Kidney (tissue), 14 donors: ENCODE measurements around the gene LHB. TPM values are rescaled to one million over a fixed set of nuclear protein-coding genes. Genes with fewer than 3 reads are reported as not detected.

Source experiments
- DNase-seq, 5 donors: peaks; one replicate each; pipeline ENCODE4 v3.0.0-alpha.2; 2013 to 2020
- FAIRE-seq: peaks from 2 replicates; lab custom pipeline; 2012; peaks lifted over from hg19 to GRCh38; lab: Jason Lieb, UNC
- H3K27ac ChIP-seq, 2 donors: one replicate each; pipeline ENCODE4 v1.7.0; 2013; ENCODE audit warnings: low read depth in 2 of 2, low read length in 2 of 2, inconsistent platforms in 1 of 2
- H3K27me3 ChIP-seq: one replicate; pipeline ENCODE4 v1.7.1; 2013; ENCODE audit warnings: low read length, inconsistent platforms; ENCODE audit not compliant: control insufficient read depth, insufficient read depth
- H3K36me3 ChIP-seq, 3 donors: one replicate each; pipeline versions ENCODE4 v1.7.0 to v1.7.1; 2013; ENCODE audit warnings: low read length in 3 of 3, control low read depth in 1 of 3, inconsistent platforms in 1 of 3; ENCODE audit not compliant: insufficient read depth in 3 of 3, control insufficient read depth in 2 of 3
- H3K4me1 ChIP-seq, 3 donors: one replicate each; pipeline versions ENCODE4 v1.7.0 to v1.7.1; 2013; ENCODE audit warnings: low read length in 3 of 3, inconsistent platforms in 1 of 3, low read depth in 1 of 3; ENCODE audit not compliant: control insufficient read depth in 2 of 3, insufficient read depth in 2 of 3
- H3K4me3 ChIP-seq, 3 donors: one replicate each; pipeline versions ENCODE4 v1.7.0 to v1.8.1; 2013; ENCODE audit warnings: low read length in 3 of 3, control low read depth in 1 of 3, inconsistent platforms in 1 of 3
- H3K9ac ChIP-seq, 3 donors: one replicate each; pipeline versions ENCODE4 v1.7.0 to v1.7.1; 2013; ENCODE audit warnings: low read length in 3 of 3, control low read depth in 1 of 3, inconsistent platforms in 1 of 3
- H3K9me3 ChIP-seq, 3 donors: one replicate each; pipeline versions ENCODE4 v1.7.0 to v1.7.1; 2013; ENCODE audit warnings: low read length in 3 of 3, control low read depth in 1 of 3, inconsistent platforms in 1 of 3; ENCODE audit not compliant: control insufficient read depth in 2 of 3, insufficient read depth in 1 of 3
- intact Hi-C: fragments of 100-400 bp; cut with DNase I; formaldehyde crosslinking; loops from one replicate; pipeline ENCODE4 v1.11.1; 2022
- polyA plus RNA-seq: library from polyadenylated mRNA; stranded (reverse); fragments of 350-450 nt; fragmentation: Illumina TruSeq; extraction: RNeasy Lipid Tissue Mini Kit (QIAGEN cat#74804); gene quantifications from one replicate; pipeline ENCODE4 v1.2.3, GENCODE V29; 2014; ENCODE audit warnings: low read depth, low replicate concordance; ENCODE audit not compliant: insufficient read depth
- total RNA-seq: library from RNA; stranded (reverse); fragmentation: NEBNext Ultra II Directional; extraction: Animal tissue kit (Norgen Biotek cat#: 25700); gene quantifications from one replicate; pipeline ENCODE4 v1.2.1, GENCODE V29; 2021
- TF ChIP-seq, protein P1 (sequence below): IDR thresholded peaks from 3 replicates; pipeline ENCODE4 v1.5.1; 2012; ENCODE audit warnings: mild to moderate bottlenecking, moderate library complexity, borderline replicate concordance; ENCODE audit not compliant: insufficient read depth; ENCODE audit errors: extremely low read depth
- donor health status: control.
- donor health status: control.
- donor health status: control.
- donor health status: control.
- donor health status: control.
- donor health status: DM: yes; HTN: yes; CAD: no.
- donor health status: Normal renal cell carcinoma (clear cell type).

LHB gene
- total and polyA plus RNA-seq, 2 donors from 2014 or later = not detected

DNA sequence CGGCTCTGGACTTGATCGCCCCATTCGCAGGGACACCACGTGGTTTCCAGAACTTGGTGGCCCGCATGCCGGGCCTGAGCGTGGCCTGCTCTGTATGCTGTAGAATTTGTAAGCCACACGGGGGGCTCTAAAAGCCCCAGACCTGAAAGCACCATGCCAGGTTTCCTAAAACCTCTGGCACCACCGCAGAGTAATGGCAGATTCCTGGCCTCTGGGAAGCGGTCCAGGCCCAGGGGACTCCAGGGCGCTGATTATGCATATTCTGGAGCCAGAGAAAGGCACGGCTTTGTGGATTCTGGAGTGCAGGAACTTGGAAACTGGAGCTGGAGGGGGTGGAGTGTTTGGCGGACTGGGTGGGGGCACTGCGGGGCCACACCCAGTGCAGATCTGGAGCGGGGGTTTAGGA is 48.1 kb downstream of the LHB start:
- intact Hi-C loops = no loop called here
- DNase-seq (no peak), FAIRE-seq (no peak)
- H3K4me1 ChIP-seq = peaks cover 0 to 19% (median 15%) of the 10 kb centered on the region in 3 donors
- peaks cover 3 to 48% (median 5%) of the 10 kb centered on the region in 3 donors for H3K36me3 ChIP-seq
- no peak overlapping the region for H3K9ac ChIP-seq
- no peaks in the 10 kb centered on the region for H3K9me3 ChIP-seq
- H3K27me3 ChIP-seq = no peaks in the 10 kb centered on the region
- H3K4me3 ChIP-seq = no peak overlapping the region
- TF ChIP-seq, protein P1, sequence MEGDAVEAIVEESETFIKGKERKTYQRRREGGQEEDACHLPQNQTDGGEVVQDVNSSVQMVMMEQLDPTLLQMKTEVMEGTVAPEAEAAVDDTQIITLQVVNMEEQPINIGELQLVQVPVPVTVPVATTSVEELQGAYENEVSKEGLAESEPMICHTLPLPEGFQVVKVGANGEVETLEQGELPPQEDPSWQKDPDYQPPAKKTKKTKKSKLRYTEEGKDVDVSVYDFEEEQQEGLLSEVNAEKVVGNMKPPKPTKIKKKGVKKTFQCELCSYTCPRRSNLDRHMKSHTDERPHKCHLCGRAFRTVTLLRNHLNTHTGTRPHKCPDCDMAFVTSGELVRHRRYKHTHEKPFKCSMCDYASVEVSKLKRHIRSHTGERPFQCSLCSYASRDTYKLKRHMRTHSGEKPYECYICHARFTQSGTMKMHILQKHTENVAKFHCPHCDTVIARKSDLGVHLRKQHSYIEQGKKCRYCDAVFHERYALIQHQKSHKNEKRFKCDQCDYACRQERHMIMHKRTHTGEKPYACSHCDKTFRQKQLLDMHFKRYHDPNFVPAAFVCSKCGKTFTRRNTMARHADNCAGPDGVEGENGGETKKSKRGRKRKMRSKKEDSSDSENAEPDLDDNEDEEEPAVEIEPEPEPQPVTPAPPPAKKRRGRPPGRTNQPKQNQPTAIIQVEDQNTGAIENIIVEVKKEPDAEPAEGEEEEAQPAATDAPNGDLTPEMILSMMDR = no peak
- no peak overlapping the region for H3K27ac ChIP-seq

DNA sequence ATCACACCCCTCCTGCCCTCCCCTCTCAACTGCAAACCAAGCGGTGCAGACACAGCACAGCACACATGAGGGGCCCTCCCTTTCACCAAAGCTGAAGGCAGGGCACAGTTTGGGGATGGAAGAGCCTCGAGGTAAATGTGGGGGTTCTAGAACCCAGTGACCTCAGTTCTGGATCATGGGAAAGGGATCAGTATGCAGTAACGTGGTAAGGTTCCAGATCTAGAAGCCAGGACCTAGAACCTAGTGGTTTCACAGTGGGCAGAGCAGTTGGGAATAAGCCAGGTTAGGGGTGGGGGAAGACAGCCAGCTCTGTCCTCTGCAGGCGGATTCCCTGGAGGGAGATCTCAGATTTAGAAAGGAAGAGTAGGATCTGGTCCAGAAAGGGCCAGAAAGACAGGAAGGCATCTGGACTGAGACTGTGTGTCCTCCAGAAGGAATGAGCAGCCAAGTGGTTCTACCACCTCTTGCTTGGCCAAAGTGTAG is 48.7 kb downstream of the LHB start:
- TF ChIP-seq, protein P1 = no peak
- Histone ChIP-seq H3K9me3 (no peaks in the 10 kb centered on the region), H3K27me3 (no peaks in the 10 kb centered on the region), H3K4me1 (peaks cover 0 to 21% (median 20%) of the 10 kb centered on the region in 3 donors), H3K27ac (peak overlapping the region in 1 of 2 donors; percentile 26), H3K4me3 (peak overlapping the region in 1 of 3 donors; percentile 98), H3K9ac (no peak overlapping the region), H3K36me3 (peaks cover 3 to 46% (median 4%) of the 10 kb centered on the region in 3 donors)
- DNase-seq (no peak), FAIRE-seq (no peak)
- intact Hi-C loops = no loop called here

DNA sequence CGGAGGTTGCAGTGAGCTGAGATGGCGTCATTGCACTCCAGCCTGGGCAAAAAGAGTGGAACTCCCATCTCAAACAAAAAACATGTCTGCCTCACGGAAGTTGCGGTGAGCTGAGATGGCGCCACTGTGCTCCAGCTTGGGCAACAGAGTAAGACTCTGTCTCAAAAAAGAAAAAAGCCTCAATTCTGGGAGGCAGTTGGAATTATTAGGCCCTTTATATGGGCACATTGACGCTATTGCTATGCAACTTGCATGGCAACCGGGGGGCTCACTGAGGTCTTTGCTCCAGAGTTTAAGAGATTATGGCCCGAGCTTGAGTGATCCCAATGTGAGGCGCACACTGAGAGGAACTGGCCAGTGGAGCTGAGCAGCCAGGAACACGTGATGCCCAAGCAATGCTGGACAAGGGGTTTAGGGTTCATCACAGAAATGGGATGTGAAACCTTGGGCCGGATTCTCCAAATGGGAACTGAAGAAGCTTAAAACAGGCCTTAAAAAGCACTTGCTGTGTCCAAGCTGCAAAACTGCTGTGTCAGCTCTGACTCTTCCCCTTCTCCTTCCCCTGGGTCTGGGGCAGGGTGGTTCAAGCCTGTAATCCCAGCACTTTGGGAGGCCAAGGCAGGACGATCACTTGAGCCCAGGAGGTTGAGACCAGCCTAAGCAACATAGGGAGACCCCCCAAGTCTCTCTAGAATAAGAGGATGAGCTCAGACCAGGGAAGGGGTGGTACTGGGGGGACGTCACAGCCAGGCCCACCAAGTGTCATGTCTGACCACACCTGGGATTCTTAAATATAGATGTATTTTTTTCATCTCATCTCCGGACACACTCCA is 49.3 kb downstream of the LHB start:
- H3K36me3 ChIP-seq = peaks cover 3 to 46% (median 4%) of the 10 kb centered on the region in 3 donors
- TF ChIP-seq, protein P1 = no peak
- FAIRE-seq = no peak
- no peak overlapping the region for H3K9ac ChIP-seq
- DNase-seq = peak in 1 of 5 donors; percentile 37
- H3K27me3 ChIP-seq = no peaks in the 10 kb centered on the region
- H3K4me3 ChIP-seq = peak overlapping the region; percentile 45 to 98 (median 96)
- intact Hi-C loops = no loop called here
- H3K4me1 ChIP-seq = peaks cover 0 to 22% (median 21%) of the 10 kb centered on the region in 3 donors
- H3K9me3 ChIP-seq = no peaks in the 10 kb centered on the region
- peak overlapping the region in 1 of 2 donors; percentile 39 for H3K27ac ChIP-seq
